SK-N-SH (cell line): ENCODE measurements around the gene RSRC1. TPM values are rescaled to one million over a fixed set of nuclear protein-coding genes. Genes with fewer than 3 reads are reported as not detected.

ENCODE experiments used
- CTCF ChIA-PET: fragments of 300-600, 350-600 bp; formaldehyde crosslinking; extraction: SDS; loops from one replicate; lab custom pipeline; 2021; lab: Yijun Ruan, JAX
- POLR2A ChIA-PET: fragments of 350-600 bp; sonication (Branson Sonifier 250); formaldehyde crosslinking; extraction: SDS; loops from one replicate; lab custom pipeline; 2020; ENCODE audit warnings: antibody characterized with exemption, inconsistent platforms; lab: Yijun Ruan, JAX
- DNase-seq: peaks from one replicate; pipeline ENCODE4 v3.0.0; 2012
- H2AFZ ChIP-seq: fragments of 200-600 bp; sonication (generic); 2 replicates; pipeline ENCODE4 v1.8.1; 2016; ENCODE audit warnings: antibody characterized with exemption, mild to moderate bottlenecking, low read depth
- H3F3A ChIP-seq: fragments of 200-600 bp; sonication (generic); replicated peaks from 2 replicates; pipeline ENCODE3; 2016; ENCODE audit warnings: antibody characterized with exemption, mild to moderate bottlenecking; ENCODE audit not compliant: insufficient read depth
- H3K27ac ChIP-seq, 2 experiments: fragments of 200-500 bp in 1 of 2; fragments of 200-600 bp in 1 of 2; sonication (Bioruptor generic) in 1 of 2; sonication (generic), shearing (Covaris generic) in 1 of 2; 2 replicates each; pipeline versions ENCODE4 v1.5.1 to v1.6.1; 2014 to 2016; ENCODE audit warnings: low read depth in 2 of 2, inconsistent platforms in 1 of 2, low read length in 1 of 2, mild to moderate bottlenecking in 1 of 2, mixed read lengths in 1 of 2
- H3K27me3 ChIP-seq: fragments of 200-600 bp; sonication (generic), shearing (Covaris generic); 2 replicates; pipeline ENCODE4 v1.6.1; 2016; ENCODE audit warnings: mixed run types; ENCODE audit not compliant: insufficient read depth
- H3K36me3 ChIP-seq, 2 experiments: fragments of 200-500 bp in 1 of 2; fragments of 200-600 bp in 1 of 2; sonication (Bioruptor generic) in 1 of 2; sonication (generic) in 1 of 2; replicated peaks in 1 of 2; 2 replicates each; pipeline versions ENCODE3 to v1.5.1; 2014 to 2016; ENCODE audit warnings: low read length in 1 of 2, mild to moderate bottlenecking in 1 of 2; ENCODE audit not compliant: insufficient read depth in 2 of 2, control insufficient read depth in 1 of 2
- H3K4me1 ChIP-seq, 2 experiments: fragments of 200-500 bp in 1 of 2; fragments of 200-600 bp in 1 of 2; sonication (Bioruptor generic) in 1 of 2; sonication (generic), shearing (Covaris generic) in 1 of 2; 2 replicates each; pipeline versions ENCODE4 v1.5.1 to v1.6.1; 2014 to 2016; ENCODE audit warnings: low read depth in 1 of 2, low read length in 1 of 2, mixed run types in 1 of 2; ENCODE audit not compliant: insufficient read depth in 2 of 2, control insufficient read depth in 1 of 2
- H3K4me2 ChIP-seq: fragments of 200-600 bp; sonication (generic), shearing (Covaris generic); 2 replicates; pipeline ENCODE4 v1.6.1; 2017; ENCODE audit warnings: mixed run types
- H3K4me3 ChIP-seq, 2 experiments: fragments of 200-500 bp in 1 of 2; fragments of 200-600 bp in 1 of 2; sonication (Bioruptor generic) in 1 of 2; sonication (generic), shearing (Covaris generic) in 1 of 2; 2 replicates each; pipeline versions ENCODE4 v1.5.1 to v1.8.1; 2014 to 2016; ENCODE audit warnings: low read depth in 2 of 2, inconsistent platforms in 1 of 2, low read length in 1 of 2, mild to moderate bottlenecking in 1 of 2, mixed read lengths in 1 of 2, moderate library complexity in 1 of 2
- H3K79me2 ChIP-seq: fragments of 200-600 bp; sonication (generic); 2 replicates; pipeline ENCODE4 v1.8.1; 2017; ENCODE audit warnings: mild to moderate bottlenecking; ENCODE audit not compliant: insufficient read depth
- H3K9ac ChIP-seq: fragments of 200-600 bp; sonication (generic); 2 replicates; pipeline ENCODE4 v1.6.1; 2017; ENCODE audit warnings: mixed run types
- H3K9me2 ChIP-seq: fragments of 200-600 bp; sonication (generic); 2 replicates; pipeline ENCODE4 v1.6.1; 2017; ENCODE audit warnings: mixed run types
- H3K9me3 ChIP-seq: fragments of 200-600 bp; sonication (generic); 2 replicates; pipeline ENCODE4 v1.6.1; 2017; ENCODE audit warnings: mixed run types, mild to moderate bottlenecking, moderate library complexity
- H4K20me1 ChIP-seq: fragments of 200-600 bp; sonication (generic); 2 replicates; pipeline ENCODE4 v1.6.1; 2017; ENCODE audit warnings: mild to moderate bottlenecking, mixed run types; ENCODE audit not compliant: insufficient read depth
- ELF1 ChIP-seq: IDR thresholded peaks from 2 replicates; pipeline ENCODE4 v1.4.0; 2012
- EP300 ChIP-seq, 2 experiments: IDR thresholded peaks; 2 replicates each; pipeline versions ENCODE4 v1.4.0 to v1.6.1; 2012; ENCODE audit warnings: borderline replicate concordance in 1 of 2, low read depth in 1 of 2, low read length in 1 of 2
- EZH2phosphoT487 ChIP-seq: fragments of 200-600 bp; sonication (generic); IDR thresholded peaks from 2 replicates; pipeline ENCODE4 v1.6.1; 2017; ENCODE audit warnings: low read depth, mixed run types, mild to moderate bottlenecking, antibody characterized with exemption, moderate library complexity, borderline replicate concordance
- FOSL2 ChIP-seq: IDR thresholded peaks from 2 replicates; pipeline ENCODE4 v1.4.0; 2012; ENCODE audit warnings: low read depth, mild to moderate bottlenecking, moderate library complexity, borderline replicate concordance
- FOXJ3 ChIP-seq: sonication (generic); formaldehyde crosslinking; IDR thresholded peaks from 2 replicates; pipeline ENCODE4 v1.5.1; 2020; ENCODE audit warnings: mild to moderate bottlenecking, missing genetic modification reagents
- FOXM1 ChIP-seq: IDR thresholded peaks from 2 replicates; pipeline ENCODE4 v1.4.0; 2012; ENCODE audit warnings: low read depth, mild to moderate bottlenecking
- GATA2 ChIP-seq: sonication (generic); formaldehyde crosslinking; IDR thresholded peaks from 2 replicates; pipeline ENCODE4 v1.5.0; 2020; ENCODE audit warnings: mild to moderate bottlenecking, missing genetic modification reagents
- MEF2A ChIP-seq: IDR thresholded peaks from 2 replicates; pipeline ENCODE4 v1.4.0; 2012; ENCODE audit warnings: low read depth, borderline replicate concordance
- NFIC ChIP-seq: IDR thresholded peaks from 2 replicates; pipeline ENCODE4 v1.4.0; 2012; ENCODE audit warnings: borderline replicate concordance
- RAD21 ChIP-seq: IDR thresholded peaks from 2 replicates; pipeline ENCODE4 v1.6.1; 2012; ENCODE audit warnings: mild to moderate bottlenecking, low read length
- RFX5 ChIP-seq: IDR thresholded peaks from 2 replicates; pipeline ENCODE4 v1.6.1; 2012; ENCODE audit warnings: mild to moderate bottlenecking, improper control_type of control experiment, low read length
- RXRA ChIP-seq: IDR thresholded peaks from 2 replicates; pipeline ENCODE4 v1.4.0; 2012; ENCODE audit warnings: low read depth, mild to moderate bottlenecking, borderline replicate concordance
- SMC3 ChIP-seq: IDR thresholded peaks from 2 replicates; pipeline ENCODE4 v1.6.1; 2012; ENCODE audit warnings: low read depth, low read length, improper control_type of control experiment
- TAF1 ChIP-seq: IDR thresholded peaks from 2 replicates; pipeline ENCODE4 v1.6.1; 2012; ENCODE audit warnings: low read depth, mild to moderate bottlenecking, low read length, moderate library complexity, borderline replicate concordance
- TCF12 ChIP-seq: IDR thresholded peaks from 2 replicates; pipeline ENCODE4 v1.4.0; 2012
- TEAD4 ChIP-seq: IDR thresholded peaks from 2 replicates; pipeline ENCODE4 v1.4.0; 2012; ENCODE audit warnings: mild to moderate bottlenecking, borderline replicate concordance; ENCODE audit not compliant: insufficient read depth
- USF2 ChIP-seq: fragments of 150-350 bp; IDR thresholded peaks from 2 replicates; pipeline ENCODE4 v1.6.1; 2017; ENCODE audit warnings: antibody characterized with exemption, low read length, low read depth, borderline replicate concordance
- ZBTB33 ChIP-seq: IDR thresholded peaks from 2 replicates; pipeline ENCODE4 v1.4.0; 2012; ENCODE audit warnings: low read depth, borderline replicate concordance
- WGBS: methylation state at CpG from one replicate; pipeline ENCODE4 v1.1.6; 2017; ENCODE audit warnings: low lambda C conversion rate; 5-methylcytosine and 5-hydroxymethylcytosine counted together
- polyA plus RNA-seq, 3 experiments: library from polyadenylated mRNA; depleted of rRNA; stranded (reverse); fragments of >200 nt; gene quantifications; 2 replicates each; pipeline ENCODE4 v1.2.3, GENCODE V29; 2012
- TF ChIP-seq, protein P1 (sequence below): fragments of 150-350 bp; IDR thresholded peaks from 2 replicates; pipeline ENCODE4 v1.6.1; 2016; ENCODE audit warnings: mild to moderate bottlenecking, low read depth, low read length
- TF ChIP-seq, protein P2 (sequence below): fragments of 200-600 bp; sonication (generic); IDR thresholded peaks from 2 replicates; pipeline ENCODE4 v1.6.1; 2017; ENCODE audit warnings: antibody characterized with exemption, mild to moderate bottlenecking, moderate library complexity

The RSRC1 gene
- polyA plus RNA-seq, 1 of the 3 experiments (the other 2 are of a cell fraction): 4.5 TPM

GRCh38 chr3:158540066-158540465 lies 430.2 kb downstream of the RSRC1 start:
- H3K4me1 ChIP-seq: no peaks in the 10 kb centered on the region
- no peak for DNase-seq
- H2AFZ ChIP-seq: no peak overlapping the region
- TF ChIP-seq NFIC (no peak), EZH2phosphoT487 (no peak), TCF12 (no peak), USF2 (no peak), ELF1 (no peak), FOXM1 (no peak), RXRA (no peak), TEAD4 (no peak)
- TF ChIP-seq, protein P1, sequence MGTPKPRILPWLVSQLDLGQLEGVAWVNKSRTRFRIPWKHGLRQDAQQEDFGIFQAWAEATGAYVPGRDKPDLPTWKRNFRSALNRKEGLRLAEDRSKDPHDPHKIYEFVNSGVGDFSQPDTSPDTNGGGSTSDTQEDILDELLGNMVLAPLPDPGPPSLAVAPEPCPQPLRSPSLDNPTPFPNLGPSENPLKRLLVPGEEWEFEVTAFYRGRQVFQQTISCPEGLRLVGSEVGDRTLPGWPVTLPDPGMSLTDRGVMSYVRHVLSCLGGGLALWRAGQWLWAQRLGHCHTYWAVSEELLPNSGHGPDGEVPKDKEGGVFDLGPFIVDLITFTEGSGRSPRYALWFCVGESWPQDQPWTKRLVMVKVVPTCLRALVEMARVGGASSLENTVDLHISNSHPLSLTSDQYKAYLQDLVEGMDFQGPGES: no peak
- TF ChIP-seq, all 33 proteins: peak for 0
- H3F3A ChIP-seq: no peaks in the 10 kb centered on the region
- H3K9ac ChIP-seq: no peak overlapping the region
- CTCF ChIA-PET: interaction anchor here (0.7 to 3.0 kb wide), 15 partner anchors 9 to 1007 kb away, joined by 3 to 10 read pairs (median 6); partner anchors contain the start of gene GFM1
- peaks cover 16 to 17% of the 10 kb centered on the region in 2 experiments for H3K36me3 ChIP-seq
- no peak overlapping the region for H3K27ac ChIP-seq
- H3K4me2 ChIP-seq: no peak overlapping the region
- no peaks in the 10 kb centered on the region for H3K9me3 ChIP-seq
- WGBS: 90% methylated on average over 1 of the region's 1 CpG
- no peaks in the 10 kb centered on the region for H4K20me1 ChIP-seq
- no peaks in the 10 kb centered on the region for H3K79me2 ChIP-seq
- no peaks in the 10 kb centered on the region for H3K27me3 ChIP-seq
- POLR2A ChIA-PET: interaction anchor here (0.8 kb wide), 1 partner anchor 104 kb away, joined by 5 read pairs; the partner anchor contains the start of gene GFM1
- H3K9me2 ChIP-seq: no peaks in the 10 kb centered on the region
- H3K4me3 ChIP-seq: no peak overlapping the region

DNA sequence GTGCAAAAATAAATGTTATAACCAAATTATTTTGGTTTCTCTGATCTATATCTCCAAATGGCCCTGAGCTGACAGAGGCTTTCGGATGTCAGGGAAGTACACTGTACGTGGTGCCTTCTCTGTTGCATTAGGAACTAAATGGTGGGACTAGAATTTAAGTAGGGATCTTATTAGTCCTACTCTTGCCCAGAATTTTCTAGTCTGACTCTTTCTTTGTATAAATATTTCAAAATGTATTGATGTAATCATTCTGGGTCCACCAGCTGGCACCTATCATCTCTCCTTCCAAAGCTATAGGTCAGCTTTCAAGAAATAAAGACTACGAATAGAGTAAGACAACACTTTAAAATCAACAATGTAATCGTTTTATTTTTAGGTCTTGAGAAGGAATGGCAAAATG lies 438.8 kb downstream of the RSRC1 start:
- DNase-seq: no peak
- H3K27me3 ChIP-seq: no peaks in the 10 kb centered on the region
- WGBS: 79% methylated on average over 4 of the region's 4 CpGs
- H3K9me3 ChIP-seq: no peaks in the 10 kb centered on the region
- H3F3A ChIP-seq: no peaks in the 10 kb centered on the region
- CTCF ChIA-PET: no interaction called here
- POLR2A ChIA-PET: no interaction called here
- no peaks in the 10 kb centered on the region; a peak in 1 of 4 replicates for H3K4me1 ChIP-seq
- no peak overlapping the region for H3K9ac ChIP-seq
- H3K27ac ChIP-seq: no peak overlapping the region
- H4K20me1 ChIP-seq: no peaks in the 10 kb centered on the region
- peaks cover 13 to 17% of the 10 kb centered on the region in 2 experiments for H3K36me3 ChIP-seq
- no peak overlapping the region for H3K4me3 ChIP-seq
- H3K79me2 ChIP-seq: no peaks in the 10 kb centered on the region
- no peak overlapping the region for H3K4me2 ChIP-seq
- no peak overlapping the region for H2AFZ ChIP-seq
- H3K9me2 ChIP-seq: no peaks in the 10 kb centered on the region
- TF ChIP-seq FOXM1 (no peak), FOXJ3 (CRISPR knock-in tag) (no peak), TCF12 (no peak), RAD21 (no peak), ZBTB33 (no peak), EP300 (IDR thresholded peaks at IDR 0.05; ENCODE audit: borderline replicate concordance in 1 of 2, low read depth in 1 of 2, low read length in 1 of 2) (no peak; a peak in 1 of 4 replicates), FOSL2 (no peak), SMC3 (no peak), USF2 (no peak), MEF2A (no peak), RFX5 (no peak), TAF1 (no peak), EZH2phosphoT487 (no peak), ELF1 (no peak), GATA2 (no peak)
- TF ChIP-seq, protein P2, sequence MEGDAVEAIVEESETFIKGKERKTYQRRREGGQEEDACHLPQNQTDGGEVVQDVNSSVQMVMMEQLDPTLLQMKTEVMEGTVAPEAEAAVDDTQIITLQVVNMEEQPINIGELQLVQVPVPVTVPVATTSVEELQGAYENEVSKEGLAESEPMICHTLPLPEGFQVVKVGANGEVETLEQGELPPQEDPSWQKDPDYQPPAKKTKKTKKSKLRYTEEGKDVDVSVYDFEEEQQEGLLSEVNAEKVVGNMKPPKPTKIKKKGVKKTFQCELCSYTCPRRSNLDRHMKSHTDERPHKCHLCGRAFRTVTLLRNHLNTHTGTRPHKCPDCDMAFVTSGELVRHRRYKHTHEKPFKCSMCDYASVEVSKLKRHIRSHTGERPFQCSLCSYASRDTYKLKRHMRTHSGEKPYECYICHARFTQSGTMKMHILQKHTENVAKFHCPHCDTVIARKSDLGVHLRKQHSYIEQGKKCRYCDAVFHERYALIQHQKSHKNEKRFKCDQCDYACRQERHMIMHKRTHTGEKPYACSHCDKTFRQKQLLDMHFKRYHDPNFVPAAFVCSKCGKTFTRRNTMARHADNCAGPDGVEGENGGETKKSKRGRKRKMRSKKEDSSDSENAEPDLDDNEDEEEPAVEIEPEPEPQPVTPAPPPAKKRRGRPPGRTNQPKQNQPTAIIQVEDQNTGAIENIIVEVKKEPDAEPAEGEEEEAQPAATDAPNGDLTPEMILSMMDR: no peak
